H1 (cell line): Measurements from ENCODE around the gene JUP. TPM values are rescaled to one million over a fixed set of nuclear protein-coding genes. Genes with fewer than 3 reads are reported as not detected.

Experiments
- CTCF ChIA-PET: fragments of 300-600 bp; sonication (Branson Sonifier 250); formaldehyde crosslinking; loops from one replicate; lab custom pipeline; 2021; ENCODE audit not compliant: partially characterized antibody; lab: Charles Lee
- POLR2A ChIA-PET: fragments of 300-600 bp; sonication (Branson Sonifier 250); formaldehyde crosslinking; loops from one replicate; lab custom pipeline; 2021; ENCODE audit warnings: inconsistent platforms; ENCODE audit not compliant: partially characterized antibody; lab: Charles Lee
- DNase-seq, 2 experiments: peaks; one replicate each; pipeline versions ENCODE4 v3.0.0 to v3.0.0-alpha.2; 2010 to 2022; ENCODE audit warnings: low spot score in 2 of 2, low read depth in 1 of 2, mixed read lengths in 1 of 2
- FAIRE-seq: peaks from 2 replicates; lab custom pipeline; 2011; peaks lifted over from hg19 to GRCh38; lab: Jason Lieb, UNC
- H2AFZ ChIP-seq: 2 replicates; pipeline ENCODE4 v1.8.1; 2012; ENCODE audit warnings: low read length, inconsistent platforms
- H2AK5ac ChIP-seq: 2 replicates; pipeline ENCODE4 v1.6.1; 2013; ENCODE audit warnings: low read depth, low read length
- H2BK120ac ChIP-seq: replicated peaks from 2 replicates; pipeline ENCODE3; 2013; ENCODE audit warnings: low read depth, low read length, inconsistent platforms
- H2BK12ac ChIP-seq: 2 replicates; pipeline ENCODE4 v1.6.1; 2013; ENCODE audit warnings: low read depth, low read length
- H2BK15ac ChIP-seq: 2 replicates; pipeline ENCODE4 v1.6.1; 2013; ENCODE audit warnings: low read length
- H2BK20ac ChIP-seq: 2 replicates; pipeline ENCODE4 v1.6.1; 2013; ENCODE audit warnings: low read length
- H2BK5ac ChIP-seq: 2 replicates; pipeline ENCODE4 v1.6.1; 2013; ENCODE audit warnings: low read depth, low read length
- H3K14ac ChIP-seq: 2 replicates; pipeline ENCODE4 v1.6.1; 2013; ENCODE audit warnings: inconsistent platforms; ENCODE audit not compliant: insufficient read length
- H3K18ac ChIP-seq: 2 replicates; pipeline ENCODE4 v1.6.1; 2013; ENCODE audit warnings: low read length; ENCODE audit errors: extremely low read depth
- H3K23ac ChIP-seq: 2 replicates; pipeline ENCODE4 v1.6.1; 2013; ENCODE audit warnings: inconsistent platforms; ENCODE audit not compliant: insufficient read length
- H3K23me2 ChIP-seq: 2 replicates; pipeline ENCODE4 v1.6.1; 2013; ENCODE audit warnings: low read depth, low read length
- H3K27ac ChIP-seq: 2 replicates; pipeline ENCODE4 v1.6.1; 2011; ENCODE audit warnings: low read depth, low read length, inconsistent platforms
- H3K27me3 ChIP-seq, 4 experiments: replicated peaks in 1 of 4; 1 replicate in 1 of 4; 2 replicates in 3 of 4; pipeline versions ENCODE4 v1.6.1 to v1.8.1; 2011 to 2013; ENCODE audit warnings: low read length in 3 of 4, mild to moderate bottlenecking in 3 of 4, inconsistent platforms in 2 of 4, mixed read lengths in 2 of 4, moderate library complexity in 1 of 4; ENCODE audit not compliant: control insufficient read depth in 3 of 4, insufficient read depth in 3 of 4; ENCODE audit errors: extremely low read depth in 1 of 4
- H3K36me3 ChIP-seq, 4 experiments: 2 replicates each; pipeline versions ENCODE4 v1.6.1 to v1.8.1; 2011 to 2013; ENCODE audit warnings: mild to moderate bottlenecking in 4 of 4, low read length in 3 of 4, moderate library complexity in 2 of 4, control low read depth in 1 of 4, inconsistent platforms in 1 of 4; ENCODE audit not compliant: insufficient read depth in 4 of 4, control insufficient read depth in 2 of 4
- H3K4ac ChIP-seq: replicated peaks from 2 replicates; pipeline ENCODE3; 2013; ENCODE audit warnings: low read length, low read depth, mixed read lengths, inconsistent platforms; ENCODE audit not compliant: insufficient read length
- H3K4me1 ChIP-seq, 4 experiments: replicated peaks in 1 of 4; 1 replicate in 1 of 4; 2 replicates in 3 of 4; pipeline versions ENCODE4 v1.6.1 to v1.8.1; 2011 to 2013; ENCODE audit warnings: low read length in 3 of 4, inconsistent platforms in 2 of 4, mixed read lengths in 1 of 4; ENCODE audit not compliant: insufficient read depth in 4 of 4, control insufficient read depth in 3 of 4
- H3K4me2 ChIP-seq, 2 experiments: 2 replicates each; pipeline versions ENCODE4 v1.6.1 to v1.8.1; 2011 to 2013; ENCODE audit warnings: low read depth in 2 of 2, low read length in 2 of 2, control low read depth in 1 of 2, inconsistent platforms in 1 of 2, mild to moderate bottlenecking in 1 of 2; ENCODE audit not compliant: insufficient read depth in 1 of 2
- H3K4me3 ChIP-seq, 4 experiments: fragments of 200-600, 300-600 bp in 1 of 4; sonication (generic), shearing (Covaris generic), sonication (Bioruptor Twin) in 1 of 4; 2 replicates each; pipeline versions ENCODE4 v1.5.1 to v1.8.1; 2011 to 2016; ENCODE audit warnings: low read length in 4 of 4, low read depth in 3 of 4, control low read depth in 2 of 4, inconsistent platforms in 2 of 4, mild to moderate bottlenecking in 2 of 4, mixed read lengths in 1 of 4, moderate library complexity in 1 of 4; ENCODE audit not compliant: insufficient read depth in 2 of 4; ENCODE audit errors: extremely low read depth in 1 of 4
- H3K56ac ChIP-seq: replicated peaks from 2 replicates; pipeline ENCODE3; 2013; ENCODE audit warnings: low read depth, mild to moderate bottlenecking, mixed read lengths, low read length, inconsistent platforms; ENCODE audit not compliant: insufficient read length
- H3K79me1 ChIP-seq: 2 replicates; pipeline ENCODE4 v1.6.1; 2013; ENCODE audit warnings: low read depth, low read length, control low read depth
- H3K79me2 ChIP-seq, 2 experiments: 2 replicates each; pipeline versions ENCODE4 v1.6.1 to v1.8.1; 2012 to 2013; ENCODE audit warnings: low read length in 2 of 2, mild to moderate bottlenecking in 2 of 2, inconsistent platforms in 1 of 2; ENCODE audit not compliant: insufficient read depth in 2 of 2, control insufficient read depth in 1 of 2
- H3K9ac ChIP-seq, 4 experiments: replicated peaks in 1 of 4; 1 replicate in 1 of 4; 2 replicates in 3 of 4; pipeline versions ENCODE4 v1.6.1 to v1.8.1; 2011 to 2013; ENCODE audit warnings: low read depth in 3 of 4, low read length in 3 of 4, control low read depth in 2 of 4, mild to moderate bottlenecking in 2 of 4, moderate library complexity in 2 of 4, inconsistent platforms in 1 of 4; ENCODE audit errors: extremely low read depth in 1 of 4
- H3K9me3 ChIP-seq, 2 experiments: 2 replicates each; pipeline versions ENCODE4 v1.6.1 to v1.8.1; 2012 to 2013; ENCODE audit warnings: mild to moderate bottlenecking in 2 of 2, moderate library complexity in 2 of 2, control low read depth in 1 of 2, inconsistent platforms in 1 of 2, low read depth in 1 of 2, low read length in 1 of 2, mixed read lengths in 1 of 2; ENCODE audit not compliant: insufficient read depth in 2 of 2
- H4K20me1 ChIP-seq, 2 experiments: replicated peaks in 1 of 2; 2 replicates each; pipeline versions ENCODE3 to v1.8.1; 2011 to 2013; ENCODE audit warnings: inconsistent platforms in 2 of 2, low read length in 2 of 2, mild to moderate bottlenecking in 1 of 2; ENCODE audit not compliant: insufficient read depth in 2 of 2, control insufficient read depth in 1 of 2
- H4K5ac ChIP-seq: 2 replicates; pipeline ENCODE4 v1.6.1; 2013; ENCODE audit warnings: low read length, low read depth, mixed read lengths, inconsistent platforms; ENCODE audit not compliant: insufficient read length
- H4K8ac ChIP-seq: 2 replicates; pipeline ENCODE4 v1.8.0; 2013; ENCODE audit warnings: mild to moderate bottlenecking, moderate library complexity, low read length, inconsistent platforms; ENCODE audit not compliant: insufficient read depth; ENCODE audit errors: extremely low read depth
- H4K91ac ChIP-seq: replicated peaks from 2 replicates; pipeline ENCODE3; 2013; ENCODE audit warnings: low read length, mixed read lengths, inconsistent platforms; ENCODE audit not compliant: insufficient read length
- ASH2L ChIP-seq: fragments of 200-600, 300-600 bp; sonication (generic); IDR thresholded peaks from one replicate; pipeline ENCODE4 v1.7.1; 2017; ENCODE audit warnings: low read length
- WGBS, 2 experiments: shearing (Covaris generic) in 1 of 2; methylation state at CpG; one replicate each; pipeline versions ENCODE4 v1.1.6 to v1.1.7; 2013 to 2015; ENCODE audit warnings: low lambda C conversion rate in 2 of 2, mixed read lengths in 2 of 2, inconsistent platforms in 1 of 2, low coverage in 1 of 2, missing lambda C conversion rate in 1 of 2; ENCODE audit not compliant: insufficient replicate concordance in 2 of 2, insufficient coverage in 1 of 2, insufficient read length in 1 of 2; ENCODE audit errors: extremely low coverage in 1 of 2, missing lambda C conversion rate in 1 of 2; 5-methylcytosine and 5-hydroxymethylcytosine counted together
- polyA plus RNA-seq, 7 experiments: library from polyadenylated mRNA; depleted of rRNA in 3 of 7; stranded (reverse) in 5 of 7; unstranded in 2 of 7; fragments of >200 nt in 5 of 7; fragments of 200-250 nt in 2 of 7; gene quantifications; 1 replicate in 5 of 7; 2 replicates in 1 of 7; 4 replicates in 1 of 7; pipeline versions ENCODE4 v1.2.1 to v1.2.3, GENCODE V29; 2011 to 2013; ENCODE audit warnings: missing spikeins in 2 of 7, mixed read lengths in 2 of 7
- total RNA-seq: library from RNA; stranded (reverse); fragmentation: NEBNext Ultra II Directional; extraction: Animal tissue kit (Norgen Biotek cat#: 25700); gene quantifications from 2 replicates; pipeline ENCODE4 v1.2.1, GENCODE V29; 2021
- TF ChIP-seq, protein P1 (sequence below): IDR thresholded peaks from 2 replicates; pipeline ENCODE4 v1.6.1; 2012; ENCODE audit warnings: inconsistent platforms

Gene JUP
- total and polyA plus RNA-seq, 2 of the 8 experiments (the other 6 are each of a cell fraction or from before 2014, with no cell fraction given) = 62.8 to 102 TPM

DNA sequence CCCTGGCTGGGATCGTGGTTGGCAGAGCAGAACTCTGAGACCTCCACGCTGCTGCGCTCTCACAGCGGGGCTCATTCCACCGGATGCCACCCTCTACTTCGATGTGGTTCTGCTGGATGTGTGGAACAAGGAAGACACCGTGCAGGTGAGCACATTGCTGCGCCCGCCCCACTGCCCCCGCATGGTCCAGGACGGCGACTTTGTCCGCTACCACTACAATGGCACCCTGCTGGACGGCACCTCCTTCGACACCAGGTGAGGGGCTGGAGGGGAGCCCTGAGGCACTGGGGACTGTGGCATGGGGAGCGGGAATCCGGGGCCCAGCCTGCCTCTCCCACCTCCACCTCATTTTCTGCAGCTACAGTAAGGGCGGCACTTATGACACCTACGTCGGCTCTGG lies 31.5 kb upstream of the JUP start:
- CTCF ChIA-PET = no interaction called here
- Histone ChIP-seq H3K4me2 (no peak overlapping the region), H4K20me1 (peaks cover 0 to 9% of the 10 kb centered on the region in 2 experiments), H3K23ac (no peak overlapping the region), H3K56ac (no peak overlapping the region), H3K79me1 (peaks cover 15% of the 10 kb centered on the region), H3K27me3 (no peaks in the 10 kb centered on the region), H2BK20ac (no peak overlapping the region), H3K79me2 (peaks cover 0 to 28% of the 10 kb centered on the region in 2 experiments; a peak in 2 of 4 replicates), H2AK5ac (no peak overlapping the region)
- TF ChIP-seq ASH2L = no peak
- TF ChIP-seq, protein P1, sequence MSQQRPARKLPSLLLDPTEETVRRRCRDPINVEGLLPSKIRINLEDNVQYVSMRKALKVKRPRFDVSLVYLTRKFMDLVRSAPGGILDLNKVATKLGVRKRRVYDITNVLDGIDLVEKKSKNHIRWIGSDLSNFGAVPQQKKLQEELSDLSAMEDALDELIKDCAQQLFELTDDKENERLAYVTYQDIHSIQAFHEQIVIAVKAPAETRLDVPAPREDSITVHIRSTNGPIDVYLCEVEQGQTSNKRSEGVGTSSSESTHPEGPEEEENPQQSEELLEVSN = 0 out of 2 replicates have a peak, but pooled peaks have one; percentile 23
- TF ChIP-seq, all 59 proteins: peak for 1
- FAIRE-seq = no peak
- H2AFZ ChIP-seq = no peak overlapping the region
- H3K36me3 ChIP-seq = peaks cover 2 to 29% (median 5%) of the 10 kb centered on the region in 4 experiments; a peak in 3 of 8 replicates
- no peak overlapping the region for H3K18ac ChIP-seq
- peaks cover 9% of the 10 kb centered on the region for H3K23me2 ChIP-seq
- 91% methylated on average over 20 of the region's 20 CpGs; no CpG with 5 or more reads in 1 of the 2 experiments for WGBS, 2 experiments
- no peak overlapping the region for H4K8ac ChIP-seq
- peaks cover 0 to 32% (median 17%) of the 10 kb centered on the region in 4 experiments; a peak in 6 of 7 replicates for H3K4me1 ChIP-seq
- H4K91ac ChIP-seq = no peak overlapping the region
- no peak overlapping the region for H3K4me3 ChIP-seq
- H3K27ac ChIP-seq = no peak overlapping the region
- POLR2A ChIA-PET = interaction anchor here (0.6 to 1.1 kb wide), 2 partner anchors 49 to 1653 kb away, joined by 3 to 5 read pairs; no protein-coding TSS in a partner anchor
- no peak overlapping the region for H3K9ac ChIP-seq
- no peak overlapping the region for H4K5ac ChIP-seq
- H2BK15ac ChIP-seq = no peak overlapping the region
- no peak overlapping the region for H3K4ac ChIP-seq
- H3K9me3 ChIP-seq = no peaks in the 10 kb centered on the region
- no peak overlapping the region for H2BK12ac ChIP-seq
- DNase-seq = no peak
- H3K14ac ChIP-seq = no peak overlapping the region
- H2BK5ac ChIP-seq = no peak overlapping the region; the same call in 1 of the 2 replicates
- H2BK120ac ChIP-seq = no peak overlapping the region
